WTC11 (cell line): ENCODE measurements around the gene PRDX2.

Source experiments
- CTCF ChIP-seq: fragments of 200-600 bp; IDR thresholded peaks from 2 replicates; pipeline ENCODE4 v1.8.0; 2022; ENCODE audit warnings: antibody characterized with exemption
- EMX1 ChIP-seq: fragments of 250-450 bp; sonication (Bioruptor Pico); IDR thresholded peaks from 2 replicates; pipeline ENCODE4 v1.8.0; 2021; ENCODE audit warnings: mild to moderate bottlenecking
- ESRRA ChIP-seq: sonication (generic); formaldehyde crosslinking; IDR thresholded peaks from 2 replicates; pipeline ENCODE4 v1.8.1; 2022; ENCODE audit warnings: mild to moderate bottlenecking, missing genetic modification reagents, borderline replicate concordance
- GTF2I ChIP-seq: fragments of 250-450 bp; sonication (Bioruptor Pico); conservative IDR thresholded peaks from 2 replicates; pipeline ENCODE4 v1.4.0; 2021; ENCODE audit warnings: mild to moderate bottlenecking

- TF ChIP-seq CTCF (peak; percentile 72; the same call in 1 of the 2 replicates), EMX1 (no peak), ESRRA (CRISPR knock-in tag) (no peak), GTF2I (CRISPR knock-in tag) (no peak)
These were observed 36.7 kb upstream of the PRDX2 start, which contains the start of gene MAST1 for GRCh38 chr19:12838182-12838885.
